Inflammatory macrophage treated with lipopolysaccharide for 4 hours (primary cell): Measurements from ENCODE around the gene DPPA2.
A peak's percentile ranks its signal among the peaks of the same experiment; 100 is the strongest.
"Not testable (repeated sequence)": the region's sequence is repeated elsewhere in the genome, so short reads cannot be mapped to it uniquely, and the experiment has no call there.

Experiments
- DNase-seq: peaks from one replicate; pipeline ENCODE4 v3.0.0-alpha.2; 2020

The DPPA2 gene

GRCh38 chr3:109316162-109316730 lies at the start of gene DPPA2:
Gene DPPA2 (minus strand): TSS chr3:109316517. CDS start chr3:109314542, 1,975 bp downstream.
- no peak for DNase-seq

GRCh38 chr3:109364088-109364487 lies 47.8 kb upstream of the DPPA2 start:
- DNase-seq: no peak

- DNase-seq: no peak
Observed at GRCh38 chr3:109363634-109364033, 47.3 kb upstream of the DPPA2 start.

GRCh38 chr3:109362823-109363222 lies 46.5 kb upstream of the DPPA2 start:
- no peak for DNase-seq

- not testable (repeated sequence) for DNase-seq
Observed at GRCh38 chr3:109358809-109359208, 42.5 kb upstream of the DPPA2 start.

- no peak for DNase-seq
Observed at GRCh38 chr3:109356442-109357155, 40.3 kb upstream of the DPPA2 start.

GRCh38 chr3:109355625-109356441 lies 39.5 kb upstream of the DPPA2 start:
- no peak for DNase-seq

- no peak for DNase-seq
Observed at GRCh38 chr3:109353057-109353456, 36.7 kb upstream of the DPPA2 start.

GRCh38 chr3:109351231-109351630 lies 34.9 kb upstream of the DPPA2 start:
- no peak for DNase-seq

GRCh38 chr3:109346770-109347295 lies 30.5 kb upstream of the DPPA2 start:
- DNase-seq: no peak

- DNase-seq: no peak
Observed at GRCh38 chr3:109346099-109346498, 29.8 kb upstream of the DPPA2 start.

GRCh38 chr3:109339714-109340648 lies 23.7 kb upstream of the DPPA2 start:
- DNase-seq: no peak

GRCh38 chr3:109339197-109339596 lies 22.9 kb upstream of the DPPA2 start:
- no peak for DNase-seq

- no peak for DNase-seq
Observed at GRCh38 chr3:109338322-109338721, 22.0 kb upstream of the DPPA2 start.

- no peak for DNase-seq
Observed at GRCh38 chr3:109337393-109337792, 21.1 kb upstream of the DPPA2 start, which contains the start of gene DPPA4. Gene DPPA4 (minus strand): TSS chr3:109337546. CDS start chr3:109337517, 29 bp downstream.

GRCh38 chr3:109336291-109336861 lies 20.1 kb upstream of the DPPA2 start:
- DNase-seq: peak; percentile 35

GRCh38 chr3:109334572-109334971 lies 18.3 kb upstream of the DPPA2 start:
- no peak for DNase-seq

- DNase-seq: no peak
Observed at GRCh38 chr3:109331692-109332091, 15.4 kb upstream of the DPPA2 start.

GRCh38 chr3:109330405-109330804 lies 14.1 kb upstream of the DPPA2 start:
- no peak for DNase-seq

GRCh38 chr3:109328202-109328601 lies 11.9 kb upstream of the DPPA2 start:
- no peak for DNase-seq

GRCh38 chr3:109325657-109326056 lies 9.3 kb upstream of the DPPA2 start:
- DNase-seq: no peak

- no peak for DNase-seq
Observed at GRCh38 chr3:109325109-109325508, 8.8 kb upstream of the DPPA2 start.
